Sigmoid colon (tissue), 7 donors: Measurements from ENCODE around the gene SSR4. TPM values are rescaled to one million over a fixed set of nuclear protein-coding genes. Genes with fewer than 3 reads are reported as not detected.

Experiments
- DNase-seq: peaks from one replicate; pipeline ENCODE4 v3.0.0-alpha.2; 2019
- H3K27ac ChIP-seq, 4 donors: fragments of 200-600 bp; sonication (generic); one replicate each; pipeline ENCODE4 v1.5.1; 2016 to 2019; ENCODE audit warnings: mild to moderate bottlenecking in 1 of 4
- H3K27me3 ChIP-seq, 3 donors: fragments of 200-600 bp; sonication (generic); one replicate each; pipeline ENCODE4 v1.5.1; 2019; ENCODE audit warnings: mild to moderate bottlenecking in 1 of 3
- H3K36me3 ChIP-seq, 4 donors: fragments of 200-600 bp; sonication (generic); one replicate each; pipeline ENCODE4 v1.5.1; 2016 to 2019
- H3K4me1 ChIP-seq, 4 donors: fragments of 200-600 bp; sonication (generic); one replicate each; pipeline ENCODE4 v1.5.1; 2017 to 2019
- H3K4me3 ChIP-seq, 4 donors: fragments of 200-600 bp; sonication (generic); one replicate each; pipeline ENCODE4 v1.5.1; 2017 to 2019; ENCODE audit warnings: mild to moderate bottlenecking in 2 of 4, moderate library complexity in 1 of 4
- H3K9me3 ChIP-seq, 4 donors: fragments of 200-600 bp in 3 of 4; sonication (generic) in 3 of 4; one replicate each; pipeline versions ENCODE4 v1.5.1 to v1.6.1; 2013 to 2019
- CTCF ChIP-seq, 4 experiments: fragments of 450-650 bp in 3 of 4; fragments of 200-600 bp in 1 of 4; IDR thresholded peaks; one replicate each; pipeline ENCODE4 v1.5.1; 2016 to 2019; ENCODE audit warnings: antibody characterized with exemption in 4 of 4, mild to moderate bottlenecking in 3 of 4, moderate library complexity in 2 of 4
- EP300 ChIP-seq, 4 donors: sonication (generic); formaldehyde crosslinking; IDR thresholded peaks; one replicate each; pipeline ENCODE4 v1.6.1; 2017; ENCODE audit warnings: antibody characterized with exemption in 4 of 4
- POLR2A ChIP-seq, 2 donors: fragments of 450-650 bp; IDR thresholded peaks; one replicate each; pipeline ENCODE4 v1.6.1; 2016; ENCODE audit warnings: antibody characterized with exemption in 2 of 2, mild to moderate bottlenecking in 2 of 2, moderate library complexity in 2 of 2
- POLR2AphosphoS5 ChIP-seq, 4 donors: sonication (generic); formaldehyde crosslinking; IDR thresholded peaks; one replicate each; pipeline ENCODE4 v1.6.1; 2017; ENCODE audit warnings: antibody characterized with exemption in 4 of 4
- WGBS, 2 donors: extraction: QIAGEN DNeasy Blood & Tissue Kit; methylation state at CpG; one replicate each; pipeline ENCODE4 v1.1.7; 2013; 5-methylcytosine and 5-hydroxymethylcytosine counted together
- intact Hi-C: fragments of 100-400 bp; cut with DNase I; formaldehyde crosslinking; loops from one replicate; pipeline ENCODE4 v1.15.1; 2023
- polyA plus RNA-seq, 3 donors: library from polyadenylated mRNA; stranded (reverse); fragments of 200-250 nt; gene quantifications; one replicate each; pipeline ENCODE4 v1.2.3, GENCODE V29; 2013
- total RNA-seq, 4 donors: library from RNA; depleted of rRNA; stranded (reverse); fragments of >200 nt; gene quantifications; one replicate each; pipeline ENCODE4 v1.1.0, GENCODE V29; 2016
- donor health status: healthy with polysubstance abuse.
- donor health status: Bipolar disorder and iron deficiency.
- donor health status: healthy.

The SSR4 gene
- total and polyA plus RNA-seq, 7 donors: 143 to 494 (median 177) TPM

GRCh38 chrX:153831429-153832150 lies 37.1 kb downstream of the SSR4 start:
- peaks cover 0 to 22% (median 4%) of the 10 kb centered on the region in 4 donors for H3K4me1 ChIP-seq
- DNase-seq: peak; percentile 50
- H3K36me3 ChIP-seq: no peaks in the 10 kb centered on the region
- no peaks in the 10 kb centered on the region for H3K9me3 ChIP-seq
- H3K4me3 ChIP-seq: no peak overlapping the region
- TF ChIP-seq CTCF (IDR thresholded peaks at IDR 0.05) (no peak), POLR2AphosphoS5 (IDR thresholded peaks at IDR 0.05) (no peak), EP300 (IDR thresholded peaks at IDR 0.05) (no peak), POLR2A (IDR thresholded peaks at IDR 0.05) (no peak)
- intact Hi-C loops: no loop called here
- 58 to 60% methylated on average over 23 of the region's 23 CpGs for WGBS, 2 donors
- no peak overlapping the region for H3K27ac ChIP-seq
- H3K27me3 ChIP-seq: peaks cover 0 to 7% (median 0%) of the 10 kb centered on the region in 3 donors

- peaks cover 0 to 7% (median 0%) of the 10 kb centered on the region in 3 donors for H3K27me3 ChIP-seq
- TF ChIP-seq POLR2A (IDR thresholded peaks at IDR 0.05): no peak
- no peak for TF ChIP-seq EP300 (IDR thresholded peaks at IDR 0.05)
- no peak for TF ChIP-seq CTCF (IDR thresholded peaks at IDR 0.05)
- TF ChIP-seq POLR2AphosphoS5 (IDR thresholded peaks at IDR 0.05): no peak
- DNase-seq: no peak
- H3K4me1 ChIP-seq: peaks cover 0 to 21% (median 4%) of the 10 kb centered on the region in 4 donors
- H3K36me3 ChIP-seq: no peaks in the 10 kb centered on the region
- no peak overlapping the region for H3K27ac ChIP-seq
- H3K4me3 ChIP-seq: no peak overlapping the region
- intact Hi-C loops: no loop called here
- 86 to 91% methylated on average over 10 of the region's 10 CpGs for WGBS, 2 donors
- H3K9me3 ChIP-seq: no peaks in the 10 kb centered on the region
These were observed 38.3 kb downstream of the SSR4 start for GRCh38 chrX:153832728-153833127.

- TF ChIP-seq EP300 (IDR thresholded peaks at IDR 0.05) (no peak), CTCF (IDR thresholded peaks at IDR 0.05) (no peak), POLR2A (IDR thresholded peaks at IDR 0.05) (no peak), POLR2AphosphoS5 (IDR thresholded peaks at IDR 0.05) (no peak)
- no peak for DNase-seq
- intact Hi-C loops: no loop called here
- Histone ChIP-seq H3K27ac (no peak overlapping the region), H3K27me3 (peaks cover 0 to 7% (median 0%) of the 10 kb centered on the region in 3 donors), H3K9me3 (no peaks in the 10 kb centered on the region), H3K36me3 (no peaks in the 10 kb centered on the region), H3K4me3 (no peak overlapping the region), H3K4me1 (no peaks in the 10 kb centered on the region)
- 83 to 88% methylated on average over 6 of the region's 6 CpGs for WGBS, 2 donors
These were observed 42.5 kb downstream of the SSR4 start for GRCh38 chrX:153836921-153837320.

GRCh38 chrX:153844509-153845082 lies 50.1 kb downstream of the SSR4 start:
- no peaks in the 10 kb centered on the region for H3K4me1 ChIP-seq
- intact Hi-C loops: no loop called here
- H3K27me3 ChIP-seq: no peaks in the 10 kb centered on the region
- H3K36me3 ChIP-seq: no peaks in the 10 kb centered on the region
- H3K9me3 ChIP-seq: no peaks in the 10 kb centered on the region
- H3K27ac ChIP-seq: no peak overlapping the region
- WGBS, 2 donors: 30% methylated on average over 6 of the region's 6 CpGs
- TF ChIP-seq POLR2AphosphoS5 (IDR thresholded peaks at IDR 0.05): no peak
- TF ChIP-seq POLR2A (IDR thresholded peaks at IDR 0.05): no peak
- no peak for TF ChIP-seq EP300 (IDR thresholded peaks at IDR 0.05)
- TF ChIP-seq CTCF (IDR thresholded peaks at IDR 0.05): no peak
- H3K4me3 ChIP-seq: no peak overlapping the region
- DNase-seq: no peak
